ENCODE data around the gene ROBO3. TPM values are rescaled to one million over a fixed set of nuclear protein-coding genes. Genes with fewer than 3 reads are reported as not detected.

The ROBO3 gene
- total and polyA plus RNA-seq, 10 of the 15 experiments (the other 5 are each of a cell fraction or from before 2014, with no cell fraction given): 0.10 to 0.63 (median 0.31) TPM; not detected in 2

GRCh38 chr11:124843616-124843910 is 21.7 kb upstream of the ROBO3 start (continued):
- TF ChIP-seq ZNF592 (IDR thresholded peaks at IDR 0.05): no peak
- TF ChIP-seq, protein P1, sequence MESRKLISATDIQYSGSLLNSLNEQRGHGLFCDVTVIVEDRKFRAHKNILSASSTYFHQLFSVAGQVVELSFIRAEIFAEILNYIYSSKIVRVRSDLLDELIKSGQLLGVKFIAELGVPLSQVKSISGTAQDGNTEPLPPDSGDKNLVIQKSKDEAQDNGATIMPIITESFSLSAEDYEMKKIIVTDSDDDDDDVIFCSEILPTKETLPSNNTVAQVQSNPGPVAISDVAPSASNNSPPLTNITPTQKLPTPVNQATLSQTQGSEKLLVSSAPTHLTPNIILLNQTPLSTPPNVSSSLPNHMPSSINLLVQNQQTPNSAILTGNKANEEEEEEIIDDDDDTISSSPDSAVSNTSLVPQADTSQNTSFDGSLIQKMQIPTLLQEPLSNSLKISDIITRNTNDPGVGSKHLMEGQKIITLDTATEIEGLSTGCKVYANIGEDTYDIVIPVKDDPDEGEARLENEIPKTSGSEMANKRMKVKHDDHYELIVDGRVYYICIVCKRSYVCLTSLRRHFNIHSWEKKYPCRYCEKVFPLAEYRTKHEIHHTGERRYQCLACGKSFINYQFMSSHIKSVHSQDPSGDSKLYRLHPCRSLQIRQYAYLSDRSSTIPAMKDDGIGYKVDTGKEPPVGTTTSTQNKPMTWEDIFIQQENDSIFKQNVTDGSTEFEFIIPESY (IDR thresholded peaks at IDR 0.05): no peak
- no peak for TF ChIP-seq USF1 (IDR thresholded peaks at IDR 0.05; ENCODE audit: borderline replicate concordance, extremely low read length, insufficient read depth, low read depth, low read length)
- TF ChIP-seq, protein P2, sequence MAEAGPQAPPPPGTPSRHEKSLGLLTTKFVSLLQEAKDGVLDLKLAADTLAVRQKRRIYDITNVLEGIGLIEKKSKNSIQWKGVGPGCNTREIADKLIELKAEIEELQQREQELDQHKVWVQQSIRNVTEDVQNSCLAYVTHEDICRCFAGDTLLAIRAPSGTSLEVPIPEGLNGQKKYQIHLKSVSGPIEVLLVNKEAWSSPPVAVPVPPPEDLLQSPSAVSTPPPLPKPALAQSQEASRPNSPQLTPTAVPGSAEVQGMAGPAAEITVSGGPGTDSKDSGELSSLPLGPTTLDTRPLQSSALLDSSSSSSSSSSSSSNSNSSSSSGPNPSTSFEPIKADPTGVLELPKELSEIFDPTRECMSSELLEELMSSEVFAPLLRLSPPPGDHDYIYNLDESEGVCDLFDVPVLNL (IDR thresholded peaks at IDR 0.05; ENCODE audit: low read depth, low read length): no peak
- no peak for TF ChIP-seq BCL3 (IDR thresholded peaks at IDR 0.05; ENCODE audit: borderline replicate concordance, insufficient read depth, low read depth, low read length, poor library complexity, severe bottlenecking)
- no peak for TF ChIP-seq STAT1 (conservative IDR thresholded peaks at IDR 0.05)
- TF ChIP-seq, protein P3, sequence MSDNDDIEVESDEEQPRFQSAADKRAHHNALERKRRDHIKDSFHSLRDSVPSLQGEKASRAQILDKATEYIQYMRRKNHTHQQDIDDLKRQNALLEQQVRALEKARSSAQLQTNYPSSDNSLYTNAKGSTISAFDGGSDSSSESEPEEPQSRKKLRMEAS (IDR thresholded peaks at IDR 0.05; ENCODE audit: low read depth, low read length): no peak
- TF ChIP-seq NFXL1 (IDR thresholded peaks at IDR 0.05; ENCODE audit: borderline replicate concordance): no peak
- TF ChIP-seq STAT3 (IDR thresholded peaks at IDR 0.05; ENCODE audit: low read depth, low read length): no peak
